H1 (cell line): ENCODE results near the gene KRTAP10-12.

ENCODE experiments used
- CHD7 ChIP-seq: fragments of 300-600 bp; sonication (generic); IDR thresholded peaks from 2 replicates; pipeline ENCODE4 v1.7.1; 2012; ENCODE audit warnings: low read length, moderate library complexity, mild to moderate bottlenecking, inconsistent platforms; ENCODE audit not compliant: insufficient replicate concordance
- CTCF ChIP-seq, 3 experiments: IDR thresholded peaks; 1 replicate in 2 of 3; 2 replicates in 1 of 3; pipeline versions ENCODE4 v1.5.1 to v1.6.1; 2011; ENCODE audit warnings: low read length in 3 of 3, mild to moderate bottlenecking in 3 of 3, inconsistent platforms in 2 of 3, low read depth in 1 of 3, moderate library complexity in 1 of 3; ENCODE audit not compliant: insufficient read depth in 1 of 3; ENCODE audit errors: control extremely low read depth in 1 of 3
- EP300 ChIP-seq, 2 experiments: IDR thresholded peaks; 1 replicate in 1 of 2; 2 replicates in 1 of 2; pipeline ENCODE4 v1.6.1; 2011 to 2012; ENCODE audit warnings: low read depth in 2 of 2, low read length in 2 of 2, mild to moderate bottlenecking in 2 of 2, borderline replicate concordance in 1 of 2, inconsistent platforms in 1 of 2, moderate library complexity in 1 of 2
- FOSL1 ChIP-seq: IDR thresholded peaks from 2 replicates; pipeline ENCODE4 v1.6.1; 2011; ENCODE audit warnings: mild to moderate bottlenecking, low read depth, low read length, moderate library complexity; ENCODE audit not compliant: insufficient read depth
- MAX ChIP-seq: IDR thresholded peaks from 2 replicates; pipeline ENCODE4 v1.6.1; 2012; ENCODE audit warnings: inconsistent platforms
- POLR2A ChIP-seq, 2 experiments: IDR thresholded peaks; 1 replicate in 1 of 2; 2 replicates in 1 of 2; pipeline ENCODE4 v1.6.1; 2011; ENCODE audit warnings: low read depth in 2 of 2, low read length in 2 of 2, mild to moderate bottlenecking in 2 of 2; ENCODE audit errors: control extremely low read depth in 1 of 2
- TAF1 ChIP-seq: IDR thresholded peaks from 2 replicates; pipeline ENCODE4 v1.6.1; 2011; ENCODE audit warnings: mild to moderate bottlenecking, low read depth, low read length
- USF2 ChIP-seq: IDR thresholded peaks from 2 replicates; pipeline ENCODE4 v1.6.1; 2011; ENCODE audit warnings: low read length, improper control_type of control experiment

GRCh38 chr21:44734026-44734745, 37.2 kb downstream of the KRTAP10-12 start:
- TF ChIP-seq EP300 (IDR thresholded peaks at IDR 0.05; ENCODE audit: borderline replicate concordance in 1 of 2, low read depth in 2 of 2, low read length in 2 of 2): no peak
- no peak for TF ChIP-seq POLR2A (IDR thresholded peaks at IDR 0.05; ENCODE audit: control extremely low read depth in 1 of 2, low read depth in 2 of 2, low read length in 2 of 2)
- TF ChIP-seq TAF1: no peak
- no peak for TF ChIP-seq CHD7
- no peak for TF ChIP-seq USF2
- TF ChIP-seq FOSL1: no peak
- no peak for TF ChIP-seq MAX
- no peak for TF ChIP-seq CTCF (IDR thresholded peaks at IDR 0.05; ENCODE audit: control extremely low read depth in 1 of 3, insufficient read depth in 1 of 3, low read depth in 1 of 3, low read length in 3 of 3)
